Small intestine (tissue), 7 donors: ENCODE data around the gene FBXO42. TPM values are rescaled to one million over a fixed set of nuclear protein-coding genes. Genes with fewer than 3 reads are reported as not detected.
"Not testable (repeated sequence)": the region's sequence is repeated elsewhere in the genome, so short reads cannot be mapped to it uniquely, and the experiment has no call there.

Experiments
- DNase-seq, 2 donors: peaks; one replicate each; pipeline versions ENCODE4 v3.0.0 to v3.0.0-alpha.2; 2013
- FAIRE-seq: peaks from 2 replicates; lab custom pipeline; 2012; peaks lifted over from hg19 to GRCh38; lab: Jason Lieb, UNC
- H3K27ac ChIP-seq, 3 donors: one replicate each; pipeline ENCODE4 v1.5.1; 2013; ENCODE audit warnings: low read length in 2 of 3, mild to moderate bottlenecking in 2 of 3, control low read depth in 1 of 3, inconsistent platforms in 1 of 3, low read depth in 1 of 3, moderate library complexity in 1 of 3
- H3K27me3 ChIP-seq, 3 donors: one replicate each; pipeline ENCODE4 v1.6.1; 2013; ENCODE audit warnings: low read length in 3 of 3, inconsistent platforms in 1 of 3; ENCODE audit not compliant: control insufficient read depth in 3 of 3, insufficient read depth in 3 of 3
- H3K36me3 ChIP-seq, 3 donors: one replicate each; pipeline ENCODE4 v1.6.1; 2013; ENCODE audit warnings: low read length in 3 of 3, inconsistent platforms in 1 of 3, low read depth in 1 of 3, mild to moderate bottlenecking in 1 of 3, moderate library complexity in 1 of 3; ENCODE audit not compliant: control insufficient read depth in 3 of 3, insufficient read depth in 2 of 3
- H3K4me1 ChIP-seq, 3 donors: one replicate each; pipeline ENCODE4 v1.6.1; 2013; ENCODE audit warnings: low read length in 2 of 3, inconsistent platforms in 1 of 3, low read depth in 1 of 3, mild to moderate bottlenecking in 1 of 3, moderate library complexity in 1 of 3; ENCODE audit not compliant: control insufficient read depth in 3 of 3, insufficient read depth in 2 of 3
- H3K4me3 ChIP-seq, 3 donors: one replicate each; pipeline ENCODE4 v1.5.1; 2013; ENCODE audit warnings: low read length in 3 of 3, control low read depth in 1 of 3, inconsistent platforms in 1 of 3, low read depth in 1 of 3, mild to moderate bottlenecking in 1 of 3, moderate library complexity in 1 of 3
- H3K9me3 ChIP-seq, 2 donors: one replicate each; pipeline ENCODE4 v1.6.1; 2013; ENCODE audit warnings: low read depth in 1 of 2, low read length in 1 of 2; ENCODE audit not compliant: control insufficient read depth in 2 of 2, insufficient read depth in 1 of 2
- WGBS, 3 donors: extraction: QIAGEN DNeasy Blood & Tissue Kit; methylation state at CpG; one replicate each; pipeline ENCODE4 v1.1.7; 2013; 5-methylcytosine and 5-hydroxymethylcytosine counted together
- polyA plus RNA-seq, 4 donors: library from polyadenylated mRNA; stranded (reverse) in 3 of 4; unstranded in 1 of 4; fragments of 200-250 nt in 3 of 4; fragments of 120-200 nt in 1 of 4; gene quantifications; one replicate each; pipeline versions ENCODE4 v1.2.1 to v1.2.3, GENCODE V29; 2013
- donor health status: healthy with polysubstance abuse.
- donor health status: control.
- donor health status: control.
- donor health status: Bipolar disorder and iron deficiency.
- donor health status: healthy.

FBXO42 gene
- polyA plus RNA-seq, 4 donors: 10.0 to 14.5 (median 12.2) TPM

GRCh38 chr1:16260814-16261213, 91.5 kb downstream of the FBXO42 start:
- Histone ChIP-seq H3K9me3 (no peaks in the 10 kb centered on the region), H3K36me3 (peaks cover 0 to 15% (median 3%) of the 10 kb centered on the region in 3 donors), H3K27me3 (no peaks in the 10 kb centered on the region), H3K4me3 (no peak overlapping the region), H3K27ac (no peak overlapping the region), H3K4me1 (no peaks in the 10 kb centered on the region)
- WGBS, 3 donors: 87 to 95% (median 87%) methylated on average over 1 of the region's 1 CpG
- no peak for FAIRE-seq
- no peak for DNase-seq

GRCh38 chr1:16258591-16259135, 93.6 kb downstream of the FBXO42 start:
- Histone ChIP-seq H3K9me3 (no peaks in the 10 kb centered on the region), H3K4me1 (no peaks in the 10 kb centered on the region), H3K27ac (no peak overlapping the region), H3K36me3 (peaks cover 0 to 26% (median 3%) of the 10 kb centered on the region in 3 donors), H3K27me3 (no peaks in the 10 kb centered on the region), H3K4me3 (no peak overlapping the region)
- no peak for FAIRE-seq
- DNase-seq: no peak
- WGBS, 3 donors: 95 to 98% (median 95%) methylated on average over 9 of the region's 9 CpGs

- Histone ChIP-seq H3K4me3 (no peak overlapping the region), H3K9me3 (no peaks in the 10 kb centered on the region), H3K27ac (no peak overlapping the region), H3K36me3 (peaks cover under 1 to 29% (median 3%) of the 10 kb centered on the region in 3 donors), H3K4me1 (no peaks in the 10 kb centered on the region), H3K27me3 (no peaks in the 10 kb centered on the region)
- WGBS, 3 donors: 90 to 97% (median 93%) methylated on average over 3 of the region's 3 CpGs
- FAIRE-seq (no peak), DNase-seq (no peak)
Observed at GRCh38 chr1:16257968-16258367, 94.3 kb downstream of the FBXO42 start.

- FAIRE-seq: not testable (repeated sequence)
Observed at GRCh38 chr1:16257556-16257955, 94.7 kb downstream of the FBXO42 start.

GRCh38 chr1:16256478-16256877, 95.8 kb downstream of the FBXO42 start:
- H3K4me3 ChIP-seq: no peak overlapping the region
- H3K9me3 ChIP-seq: no peaks in the 10 kb centered on the region
- DNase-seq (no peak), FAIRE-seq (no peak)
- 84 to 94% (median 91%) methylated on average over 4 of the region's 4 CpGs for WGBS, 3 donors
- H3K36me3 ChIP-seq: peaks cover 4 to 28% (median 6%) of the 10 kb centered on the region in 3 donors
- H3K27ac ChIP-seq: no peak overlapping the region
- H3K27me3 ChIP-seq: no peaks in the 10 kb centered on the region
- H3K4me1 ChIP-seq: no peaks in the 10 kb centered on the region

More at GRCh38 chr1:16257556-16257955, 94.7 kb downstream of the FBXO42 start:
- not testable (repeated sequence) for H3K4me1 ChIP-seq, H3K4me3 ChIP-seq, DNase-seq, H3K27me3 ChIP-seq, H3K9me3 ChIP-seq, H3K27ac ChIP-seq
- H3K36me3 ChIP-seq: peaks cover 2 to 26% (median 3%) of the 10 kb centered on the region in 3 donors
- 95 to 96% (median 96%) methylated on average over 3 of the region's 3 CpGs for WGBS, 3 donors

GRCh38 chr1:16254263-16254928, 97.9 kb downstream of the FBXO42 start:
- no peak for FAIRE-seq
- WGBS, 3 donors: 54 to 78% (median 76%) methylated on average over 4 of the region's 4 CpGs
- H3K27ac ChIP-seq: no peak overlapping the region
- H3K9me3 ChIP-seq: no peaks in the 10 kb centered on the region
- DNase-seq: no peak
- H3K4me3 ChIP-seq: no peak overlapping the region
- H3K27me3 ChIP-seq: no peaks in the 10 kb centered on the region
- H3K36me3 ChIP-seq: peaks cover 9 to 37% (median 10%) of the 10 kb centered on the region in 3 donors
- peaks cover 0 to 6% (median 2%) of the 10 kb centered on the region in 3 donors for H3K4me1 ChIP-seq

GRCh38 chr1:16253332-16253922, 98.9 kb downstream of the FBXO42 start:
- Histone ChIP-seq H3K4me1 (peaks cover 0 to 15% (median 4%) of the 10 kb centered on the region in 3 donors), H3K27ac (no peak overlapping the region), H3K9me3 (no peaks in the 10 kb centered on the region), H3K36me3 (peaks cover 9 to 35% (median 10%) of the 10 kb centered on the region in 3 donors), H3K4me3 (no peak overlapping the region), H3K27me3 (no peaks in the 10 kb centered on the region)
- 60 to 75% (median 73%) methylated on average over 5 of the region's 5 CpGs for WGBS, 3 donors
- FAIRE-seq (no peak), DNase-seq (no peak)

- peaks cover 0 to 15% (median 6%) of the 10 kb centered on the region in 3 donors for H3K4me1 ChIP-seq
- no peaks in the 10 kb centered on the region for H3K27me3 ChIP-seq
- H3K4me3 ChIP-seq: no peak overlapping the region
- FAIRE-seq (no peak), DNase-seq (no peak)
- no peak overlapping the region for H3K27ac ChIP-seq
- no peaks in the 10 kb centered on the region for H3K9me3 ChIP-seq
- 89 to 91% (median 90%) methylated on average over 2 of the region's 2 CpGs for WGBS, 3 donors
- H3K36me3 ChIP-seq: peaks cover 9 to 36% (median 10%) of the 10 kb centered on the region in 3 donors
Observed at GRCh38 chr1:16252912-16253311, 99.4 kb downstream of the FBXO42 start.
